RWPE1 (cell line): ENCODE data around the gene PAQR9.
A peak's percentile ranks its signal among the peaks of the same experiment; 100 is the strongest.

ENCODE experiments used
- CTCF ChIA-PET: fragments of 350-600 bp; sonication (Branson Sonifier 250); formaldehyde crosslinking; extraction: SDS; loops from one replicate; lab custom pipeline; 2021; lab: Yijun Ruan, JAX
- POLR2A ChIA-PET: fragments of 400-600 bp; formaldehyde crosslinking; extraction: SDS; loops from one replicate; lab custom pipeline; 2020; ENCODE audit warnings: antibody characterized with exemption; ENCODE audit not compliant: low non-redundant PET; lab: Yijun Ruan, JAX
- DNase-seq: peaks from one replicate; pipeline ENCODE4 v3.0.0; 2012; ENCODE audit warnings: low spot score
- H3K27ac ChIP-seq: fragments of 450-650 bp; 2 replicates; pipeline ENCODE4 v1.5.1; 2017
- CTCF ChIP-seq: fragments of 450-650 bp; conservative IDR thresholded peaks from 2 replicates; pipeline ENCODE4 v1.5.1; 2017; ENCODE audit warnings: low read depth, mild to moderate bottlenecking

The PAQR9 gene

GRCh38 chr3:142958707-142959106 is 4.8 kb downstream of the PAQR9 start:
- CTCF ChIA-PET, result interaction anchor here (0.7 kb wide), 1 partner anchor 216 kb away, joined by 3 read pairs; no protein-coding TSS in a partner anchor
- no peak overlapping the region for H3K27ac ChIP-seq
- peak; percentile 89 for DNase-seq
- TF ChIP-seq CTCF, result no peak
- POLR2A ChIA-PET, result no interaction called here

GRCh38 chr3:142953443-142953842 is 10.0 kb downstream of the PAQR9 start:
- ChIA-PET CTCF (interaction anchor here (0.5 kb wide), 1 partner anchor 112 kb away, joined by 3 read pairs; no protein-coding TSS in a partner anchor), POLR2A (no interaction called here)
- no peak for DNase-seq
- H3K27ac ChIP-seq, result no peak overlapping the region
- no peak for TF ChIP-seq CTCF

- POLR2A ChIA-PET, result no interaction called here
- H3K27ac ChIP-seq, result no peak overlapping the region
Measured at GRCh38 chr3:142952272-142953193, 10.9 kb downstream of the PAQR9 start.

GRCh38 chr3:142951794-142952193 is 11.7 kb downstream of the PAQR9 start:
- DNase-seq, result no peak
- no peak for TF ChIP-seq CTCF
- CTCF ChIA-PET, result interaction anchor here (0.5 to 0.6 kb wide), 2 partner anchors 122 to 852 kb away, joined by 3 read pairs; no protein-coding TSS in a partner anchor
- H3K27ac ChIP-seq, result no peak overlapping the region
- POLR2A ChIA-PET, result no interaction called here

More at GRCh38 chr3:142952272-142953193, 10.9 kb downstream of the PAQR9 start:
- no peak for DNase-seq
- CTCF ChIA-PET, result interaction anchor here (0.5 kb wide), 1 partner anchor 111 kb away, joined by 3 read pairs; no protein-coding TSS in a partner anchor
- TF ChIP-seq CTCF, result no peak

- no peak overlapping the region for H3K27ac ChIP-seq
- ChIA-PET CTCF (no interaction called here), POLR2A (no interaction called here)
- no peak for TF ChIP-seq CTCF
- DNase-seq, result no peak
Measured at GRCh38 chr3:142950972-142951371, 12.5 kb downstream of the PAQR9 start.

GRCh38 chr3:142947799-142948575 is 15.5 kb downstream of the PAQR9 start:
- POLR2A ChIA-PET, result no interaction called here
- peak; percentile 19 for DNase-seq
- H3K27ac ChIP-seq, result no peak overlapping the region
- CTCF ChIA-PET, result no interaction called here
- TF ChIP-seq CTCF, result no peak
